ENCODE results near the gene PCYT2. TPM values are rescaled to one million over a fixed set of nuclear protein-coding genes. Genes with fewer than 3 reads are reported as not detected.

PCYT2 gene
- total RNA-seq, 2 experiments from 2014 or later = 41.6 to 44.4 TPM

DNA sequence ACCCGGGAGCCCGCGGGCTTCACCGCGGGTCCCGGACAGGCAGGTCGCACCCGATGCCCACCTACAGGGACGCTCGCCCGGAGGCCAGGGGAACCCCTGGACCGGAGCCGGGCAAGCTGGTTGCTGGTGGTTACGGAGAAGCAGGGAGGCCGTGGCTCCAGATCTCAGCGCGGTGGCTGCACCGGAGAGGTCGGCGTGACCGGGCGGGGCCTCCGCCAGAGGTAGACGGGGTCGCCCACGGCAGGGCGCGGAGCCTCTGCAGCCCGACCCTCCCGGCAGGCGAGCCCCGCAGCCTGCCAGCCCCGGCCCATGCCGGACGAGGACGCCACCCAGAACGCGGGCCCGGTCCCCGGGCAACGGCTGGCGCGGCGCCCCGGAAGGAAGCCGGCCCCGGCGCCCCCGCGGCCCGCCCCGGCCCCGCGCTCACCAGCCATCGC is 341 bp downstream of the PCYT2 start:
- no peak for DNase-seq
- Mint-ChIP-seq H3K9me3 (no peaks in the 10 kb centered on the region), H3K4me1 (peaks cover 28% of the 10 kb centered on the region)

DNA sequence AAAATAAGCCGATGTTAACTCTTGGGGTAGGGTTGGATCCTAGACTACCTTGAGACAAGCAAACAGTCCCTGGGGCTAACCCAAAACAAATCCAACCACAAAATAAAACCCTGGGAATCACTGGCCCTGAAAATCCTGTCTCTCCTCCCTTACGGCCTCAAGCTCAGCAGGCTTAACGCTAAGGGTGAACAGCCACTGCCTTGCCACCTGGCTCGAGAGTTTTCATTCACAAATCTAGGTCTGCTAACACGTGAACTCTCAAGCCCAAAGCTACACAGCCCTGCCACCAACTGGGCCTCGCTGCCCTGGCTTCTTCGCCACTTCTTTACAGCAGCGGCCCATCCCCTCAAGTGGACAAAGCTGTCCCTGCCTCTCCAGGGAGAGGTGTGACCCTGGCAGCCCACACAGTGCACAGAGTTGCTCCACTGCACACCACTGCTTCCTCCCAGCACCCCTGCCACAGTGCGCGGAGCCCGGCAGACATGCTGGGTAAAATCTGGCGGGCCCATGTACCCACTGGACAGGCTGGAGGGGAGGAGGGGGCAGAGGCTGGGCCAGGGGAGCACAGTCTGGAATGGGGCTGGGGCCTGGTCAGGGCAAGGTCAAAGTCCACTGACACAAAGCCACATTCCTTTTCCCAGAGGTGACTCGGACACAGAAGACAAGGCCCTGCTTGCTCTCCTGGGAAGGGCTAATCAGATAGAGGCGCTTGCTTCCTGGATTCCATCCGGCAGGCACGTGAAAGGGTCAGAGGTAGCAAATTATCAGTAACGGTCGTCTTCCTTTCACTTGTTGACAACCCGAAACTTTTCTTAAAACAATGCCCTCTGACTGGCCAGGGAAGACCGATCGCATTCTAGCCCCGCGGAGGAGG is 996 bp downstream of the PCYT2 start:
- H3K4me3 Mint-ChIP-seq = peak overlapping the region; percentile 88
- peaks cover 36% of the 10 kb centered on the region for H3K36me3 Mint-ChIP-seq (ENCODE audit: low read depth)
- no peak for DNase-seq
- ChIA-PET POLR2A (interaction anchor here (0.6 to 1.9 kb wide), 7 partner anchors 12 to 67 kb away, joined by 3 to 6 read pairs (median 4); partner anchors contain the start of genes ARHGDIA and MAFG), CTCF (no interaction called here)
- peak overlapping the region; percentile 70 for H3K27ac Mint-ChIP-seq
- H3K9me3 Mint-ChIP-seq = no peaks in the 10 kb centered on the region
- peaks cover 25% of the 10 kb centered on the region for H3K4me1 Mint-ChIP-seq
- H3K27me3 Mint-ChIP-seq = no peaks in the 10 kb centered on the region

More for the DNA sequence above, 341 bp downstream of the PCYT2 start:
- Mint-ChIP-seq H3K36me3 (ENCODE audit: low read depth) (peaks cover 43% of the 10 kb centered on the region), H3K27me3 (no peaks in the 10 kb centered on the region), H3K4me3 (peak overlapping the region; percentile 88), H3K27ac (no peak overlapping the region)
- CTCF ChIA-PET = no interaction called here
- POLR2A ChIA-PET = interaction anchor here (1.0 to 1.7 kb wide), 3 partner anchors 13 to 19 kb away, joined by 3 to 5 read pairs (median 4); no protein-coding TSS in a partner anchor

DNA sequence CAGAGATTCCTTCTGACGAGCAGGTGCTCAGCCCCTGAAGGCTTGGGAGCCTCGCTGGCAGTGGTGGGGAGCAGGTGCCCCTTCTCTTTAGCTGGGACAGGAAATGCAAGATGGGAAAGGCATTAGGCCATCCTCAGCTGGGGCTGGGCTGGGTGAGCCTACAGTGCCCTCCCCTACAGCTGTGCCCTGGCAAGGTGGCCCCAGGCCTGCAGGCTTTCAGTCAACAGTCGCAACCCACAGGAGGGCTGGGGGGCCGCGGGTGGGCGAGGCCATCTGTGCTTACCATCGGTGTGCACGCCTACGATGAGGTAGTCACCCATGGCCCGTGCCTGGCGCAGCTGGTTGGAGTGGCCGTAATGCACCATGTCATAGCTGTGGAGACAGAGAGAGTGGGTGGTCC is 2.0 kb downstream of the PCYT2 start:
- Mint-ChIP-seq H3K27ac (no peak overlapping the region), H3K4me1 (peaks cover 23% of the 10 kb centered on the region), H3K4me3 (no peak overlapping the region), H3K36me3 (ENCODE audit: low read depth) (peaks cover 26% of the 10 kb centered on the region), H3K27me3 (no peaks in the 10 kb centered on the region), H3K9me3 (no peaks in the 10 kb centered on the region)
- ChIA-PET POLR2A (interaction anchor here (1.0 to 1.9 kb wide), 6 partner anchors 8 to 68 kb away, joined by 3 to 6 read pairs (median 4); partner anchors contain the start of genes ANAPC11, ARHGDIA and MAFG), CTCF (no interaction called here)
- DNase-seq = no peak

DNA sequence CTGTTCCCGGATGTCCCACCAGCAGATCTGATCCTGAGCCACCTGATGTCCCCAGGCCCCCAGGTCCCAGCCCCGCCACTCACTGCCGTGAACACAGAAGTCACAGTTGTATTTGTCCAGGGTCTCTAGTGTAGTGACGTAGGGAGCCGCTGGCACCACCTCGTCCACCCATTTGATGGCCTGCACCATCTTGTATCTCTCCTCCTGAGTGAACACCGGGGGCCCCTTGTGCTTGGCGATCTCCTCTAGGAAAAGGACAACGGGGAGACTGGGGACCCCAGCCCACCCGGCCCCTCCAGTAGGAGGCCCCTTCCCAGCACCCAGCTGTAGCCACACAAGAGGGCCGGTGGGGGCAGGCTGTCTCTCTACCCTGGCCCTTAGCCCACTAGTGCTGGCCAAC is 2.4 kb downstream of the PCYT2 start:
- Mint-ChIP-seq H3K9me3 (no peaks in the 10 kb centered on the region), H3K27me3 (no peaks in the 10 kb centered on the region), H3K27ac (no peak overlapping the region), H3K4me1 (peaks cover 23% of the 10 kb centered on the region), H3K4me3 (no peak overlapping the region), H3K36me3 (ENCODE audit: low read depth) (peaks cover 23% of the 10 kb centered on the region)
- no peak for DNase-seq
- ChIA-PET CTCF (no interaction called here), POLR2A (interaction anchor here (1.0 to 1.9 kb wide), 4 partner anchors 9 to 68 kb away, joined by 4 to 6 read pairs (median 4); partner anchors contain the start of genes ANAPC11 and ARHGDIA)

DNA sequence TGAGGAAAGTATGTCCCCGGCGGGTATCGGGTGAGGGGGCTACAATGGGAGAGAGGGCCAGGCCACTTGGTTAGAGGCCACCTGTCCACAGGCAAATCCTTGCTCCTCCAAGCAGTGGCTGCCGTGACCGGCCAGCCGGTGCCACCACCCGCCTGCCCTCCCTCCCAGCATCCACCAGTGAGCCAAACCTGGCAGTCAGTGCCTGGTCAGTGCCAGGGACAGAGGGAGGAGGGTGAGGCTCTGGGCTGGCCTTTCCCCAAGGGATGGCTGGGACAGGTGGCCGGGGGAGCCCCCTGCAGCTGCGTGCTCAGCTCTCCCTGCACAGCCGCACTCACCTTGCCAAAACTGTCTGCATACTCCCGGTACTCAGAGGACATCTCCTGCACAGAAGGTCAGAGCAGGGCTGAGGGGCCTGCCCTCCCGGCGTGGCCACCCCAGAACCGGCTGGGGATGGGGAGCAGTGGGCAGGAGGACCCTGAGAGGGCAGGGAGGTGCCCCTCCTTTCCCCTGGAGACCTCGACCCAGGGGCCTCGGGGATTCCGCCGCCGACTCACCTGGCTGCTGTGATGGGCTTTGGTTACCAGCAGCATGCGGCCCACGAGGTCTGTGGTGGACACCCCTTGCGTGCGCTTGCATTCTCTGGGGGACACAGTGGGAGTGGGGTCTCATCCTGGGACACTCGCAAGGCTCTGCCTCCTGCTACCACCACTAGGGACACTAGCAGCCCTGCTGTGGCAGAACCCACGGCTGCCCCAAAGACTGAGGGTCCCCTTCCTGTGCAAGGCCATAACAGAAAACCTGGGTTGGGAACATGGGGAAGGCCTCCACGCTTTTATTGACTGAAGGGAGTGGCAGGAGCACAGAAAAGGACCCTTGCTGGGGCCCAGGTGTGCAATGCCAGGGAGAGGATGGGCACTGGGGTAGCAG is 3.7 kb downstream of the PCYT2 start:
- no peak overlapping the region for H3K27ac Mint-ChIP-seq

DNA sequence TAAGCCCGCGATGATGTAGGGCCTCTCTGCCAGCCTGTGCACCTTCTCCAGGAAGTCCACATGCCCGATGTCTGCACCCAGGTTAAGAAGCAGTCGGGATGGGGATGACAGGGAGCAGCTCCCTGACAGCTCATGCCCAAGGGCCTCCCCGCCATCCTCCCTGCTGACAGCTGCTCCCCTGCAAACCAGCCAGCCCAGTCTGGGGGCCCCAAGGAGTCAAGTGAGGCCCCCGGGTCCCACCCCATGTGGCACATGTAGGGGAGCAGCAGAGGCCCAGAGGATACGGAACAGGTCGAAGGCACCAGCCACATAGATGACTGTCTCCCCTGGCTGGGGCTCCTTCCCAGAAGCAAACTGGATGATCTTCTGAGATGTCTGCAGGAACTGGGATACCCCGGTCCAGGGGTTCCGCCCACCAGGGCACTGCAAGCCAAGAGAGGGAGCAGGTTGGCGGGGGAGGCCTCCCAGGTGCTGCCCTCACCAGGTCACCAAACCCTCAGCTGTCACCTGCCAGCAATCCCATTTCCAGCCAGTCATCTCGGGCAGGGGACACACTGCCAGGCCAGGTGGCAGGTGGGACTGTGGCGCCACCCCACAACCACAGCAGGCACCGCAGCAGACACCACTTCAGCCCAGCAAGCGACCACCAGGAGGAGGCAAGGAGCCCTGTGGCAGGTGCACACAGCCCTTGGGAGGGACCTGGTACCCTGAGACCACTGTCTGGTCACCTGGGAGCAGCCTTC is 4.6 kb downstream of the PCYT2 start:
- DNase-seq = no peak
- Mint-ChIP-seq H3K4me1 (peaks cover 15% of the 10 kb centered on the region), H3K36me3 (ENCODE audit: low read depth) (peaks cover 7% of the 10 kb centered on the region), H3K4me3 (no peak overlapping the region), H3K27me3 (peaks cover 2% of the 10 kb centered on the region), H3K9me3 (no peaks in the 10 kb centered on the region), H3K27ac (no peak overlapping the region)
- ChIA-PET CTCF (no interaction called here), POLR2A (interaction anchor here (2.0 kb wide), 1 partner anchor 15 kb away, joined by 5 read pairs; the partner anchor contains the start of genes ALYREF and ANAPC11)

More for the DNA sequence above, 3.7 kb downstream of the PCYT2 start:
- POLR2A ChIA-PET = no interaction called here
- Mint-ChIP-seq H3K4me3 (no peak overlapping the region), H3K4me1 (peaks cover 17% of the 10 kb centered on the region), H3K27me3 (peaks cover 2% of the 10 kb centered on the region), H3K9me3 (no peaks in the 10 kb centered on the region), H3K36me3 (ENCODE audit: low read depth) (peaks cover 10% of the 10 kb centered on the region)
- CTCF ChIA-PET = no interaction called here
- DNase-seq = no peak

DNA sequence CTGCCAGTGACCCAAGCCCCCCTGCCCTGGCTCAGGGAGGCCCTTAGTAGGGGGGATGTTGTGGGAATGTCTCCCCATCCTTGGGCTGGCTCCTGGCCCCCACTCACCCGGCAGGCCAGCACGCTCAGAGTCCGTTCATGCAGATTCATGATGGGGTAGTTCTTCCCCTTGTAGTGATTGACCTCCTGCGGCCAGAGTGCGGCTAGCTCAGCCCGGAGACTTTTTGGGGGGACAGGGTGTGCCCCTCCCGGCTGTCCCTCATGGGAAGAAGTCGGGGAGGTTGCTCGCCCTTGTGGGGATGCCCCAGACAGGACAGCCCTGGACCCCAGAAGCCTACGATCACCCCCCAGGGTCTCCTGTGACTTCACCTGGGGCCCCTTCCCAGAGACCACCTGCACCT is 5.2 kb downstream of the PCYT2 start:
- CTCF ChIA-PET = no interaction called here
- DNase-seq = no peak
- H3K27me3 Mint-ChIP-seq = peaks cover 6% of the 10 kb centered on the region
- POLR2A ChIA-PET = interaction anchor here (2.0 kb wide), 1 partner anchor 14 kb away, joined by 5 read pairs; the partner anchor contains the start of genes ALYREF and ANAPC11
- no peak overlapping the region for H3K27ac Mint-ChIP-seq
- no peaks in the 10 kb centered on the region for H3K9me3 Mint-ChIP-seq
- peaks cover 18% of the 10 kb centered on the region for H3K4me1 Mint-ChIP-seq
- H3K36me3 Mint-ChIP-seq (ENCODE audit: low read depth) = peaks cover 9% of the 10 kb centered on the region
- no peak overlapping the region for H3K4me3 Mint-ChIP-seq

DNA sequence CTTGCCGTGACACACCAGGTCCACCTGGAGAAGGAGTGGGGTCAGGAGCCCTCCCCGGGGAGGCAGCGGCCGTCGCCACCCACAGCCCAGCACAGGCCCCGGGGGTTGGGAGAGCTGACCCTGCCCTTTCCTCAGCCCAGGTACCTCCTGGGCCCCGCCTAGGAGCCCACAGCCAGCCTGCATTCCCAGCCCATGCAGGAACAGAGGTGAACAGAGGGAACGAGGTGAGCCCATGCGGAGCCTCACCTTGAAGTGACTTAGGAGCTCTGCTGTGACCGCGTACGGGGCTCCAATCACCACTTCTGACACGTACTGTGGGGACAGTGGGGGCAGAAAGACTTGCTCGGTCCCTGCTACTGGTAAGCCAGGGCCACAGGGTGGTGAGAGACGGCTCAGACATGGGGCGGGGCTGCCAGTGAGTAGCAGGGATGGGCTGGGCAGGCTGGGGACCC is 5.7 kb downstream of the PCYT2 start:
- no peaks in the 10 kb centered on the region for H3K9me3 Mint-ChIP-seq
- POLR2A ChIA-PET = interaction anchor here (2.0 kb wide), 1 partner anchor 13 kb away, joined by 5 read pairs; the partner anchor contains the start of genes ALYREF and ANAPC11
- no peak overlapping the region for H3K4me3 Mint-ChIP-seq
- H3K4me1 Mint-ChIP-seq = peaks cover 18% of the 10 kb centered on the region
- peaks cover 9% of the 10 kb centered on the region for H3K27me3 Mint-ChIP-seq
- no peak for DNase-seq
- H3K36me3 Mint-ChIP-seq (ENCODE audit: low read depth) = peaks cover 12% of the 10 kb centered on the region
- H3K27ac Mint-ChIP-seq = no peak overlapping the region
- CTCF ChIA-PET = no interaction called here

DNA sequence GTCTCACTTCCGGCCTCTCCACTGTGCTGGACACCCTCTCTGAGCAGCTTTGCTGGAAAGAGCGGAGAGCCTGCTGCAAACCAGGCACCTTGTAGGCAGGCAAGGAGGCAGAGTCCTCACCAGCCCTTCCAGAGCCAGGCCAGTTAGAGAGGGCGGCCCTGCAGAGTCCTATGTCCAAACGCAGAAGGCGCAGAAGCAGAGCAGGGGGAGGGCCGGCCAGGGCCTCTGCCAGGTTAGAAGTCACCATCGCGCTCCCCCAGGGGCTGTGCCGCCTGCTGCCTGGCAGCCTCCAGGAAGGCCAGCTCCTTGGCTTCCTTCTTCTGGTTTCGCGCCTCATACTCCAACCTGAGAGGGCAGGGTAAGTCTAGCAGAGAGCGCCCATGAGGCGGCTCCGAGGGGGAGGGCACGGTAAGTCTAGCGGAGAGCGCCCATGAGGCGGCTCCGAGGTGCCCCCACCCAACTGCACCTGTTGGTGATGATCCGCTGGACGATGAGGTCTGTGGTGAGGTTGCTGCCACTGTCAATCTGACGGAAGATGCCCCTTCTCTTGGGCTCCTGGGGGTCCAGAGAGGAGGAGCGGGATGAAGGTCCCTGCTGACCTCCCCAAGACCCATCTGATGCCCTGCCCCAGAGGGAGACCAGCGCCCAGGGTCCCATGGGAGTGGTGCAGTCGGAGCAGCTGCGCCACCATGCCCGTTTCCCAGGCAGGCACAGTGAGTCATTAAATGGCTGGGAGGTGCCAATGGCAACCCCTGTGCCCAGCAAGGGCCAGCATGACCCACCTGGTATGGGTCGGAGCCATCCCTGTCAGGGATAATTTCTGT is 6.4 kb downstream of the PCYT2 start:
- Mint-ChIP-seq H3K4me1 (peaks cover 12% of the 10 kb centered on the region), H3K4me3 (no peak overlapping the region), H3K36me3 (ENCODE audit: low read depth) (peaks cover 17% of the 10 kb centered on the region), H3K9me3 (no peaks in the 10 kb centered on the region), H3K27ac (no peak overlapping the region), H3K27me3 (peaks cover 9% of the 10 kb centered on the region)
- no peak for DNase-seq
- ChIA-PET POLR2A (interaction anchor here (1.5 to 2.0 kb wide), 2 partner anchors 13 to 34 kb away, joined by 4 to 5 read pairs; partner anchors contain the start of genes ALYREF, ANAPC11 and ARHGDIA), CTCF (no interaction called here)

DNA sequence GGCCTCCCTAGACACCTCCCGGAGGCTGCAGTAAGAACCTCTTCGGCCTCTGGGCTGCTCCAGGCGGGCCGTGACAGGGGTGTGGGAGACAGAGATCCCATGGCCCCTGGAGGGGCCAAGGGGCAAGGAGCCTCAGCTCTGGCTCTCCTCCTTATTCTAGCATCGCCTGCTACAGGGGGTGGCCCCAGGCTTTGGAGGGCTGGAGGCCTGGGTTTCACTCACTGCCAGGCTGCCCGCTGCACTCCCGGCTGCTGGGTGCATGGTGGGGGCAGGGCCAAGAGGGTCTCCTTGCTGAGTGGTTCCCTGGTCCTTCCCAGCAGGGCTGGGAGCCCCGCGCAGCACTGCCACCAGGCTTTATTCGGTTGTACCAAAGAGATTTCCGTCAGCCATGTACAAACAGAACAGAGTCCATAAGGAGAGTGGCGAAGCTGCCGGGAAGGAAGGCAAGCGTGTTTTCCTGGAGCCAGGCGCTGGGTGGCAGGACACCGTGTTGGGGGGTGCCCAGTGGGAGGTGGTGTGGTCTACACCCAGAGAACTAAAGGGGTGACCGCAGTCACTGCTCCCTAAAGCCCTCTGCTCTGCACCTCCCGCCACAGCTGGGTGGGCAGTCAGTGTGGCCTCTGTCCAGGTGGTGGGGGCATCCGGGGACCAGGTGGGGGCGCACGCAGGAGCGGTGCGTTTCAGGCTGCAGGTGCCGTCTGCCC is 7.2 kb downstream of the PCYT2 start:
- DNase-seq = no peak
- ChIA-PET CTCF (no interaction called here), POLR2A (interaction anchor here (1.5 kb wide), 1 partner anchor 33 kb away, joined by 4 read pairs; the partner anchor contains the start of gene ARHGDIA)
- H3K36me3 Mint-ChIP-seq (ENCODE audit: low read depth) = peaks cover 18% of the 10 kb centered on the region
- peaks cover 9% of the 10 kb centered on the region for H3K4me1 Mint-ChIP-seq
- H3K4me3 Mint-ChIP-seq = no peak overlapping the region
- H3K9me3 Mint-ChIP-seq = no peaks in the 10 kb centered on the region
- peaks cover 9% of the 10 kb centered on the region for H3K27me3 Mint-ChIP-seq
- H3K27ac Mint-ChIP-seq = no peak overlapping the region

DNA sequence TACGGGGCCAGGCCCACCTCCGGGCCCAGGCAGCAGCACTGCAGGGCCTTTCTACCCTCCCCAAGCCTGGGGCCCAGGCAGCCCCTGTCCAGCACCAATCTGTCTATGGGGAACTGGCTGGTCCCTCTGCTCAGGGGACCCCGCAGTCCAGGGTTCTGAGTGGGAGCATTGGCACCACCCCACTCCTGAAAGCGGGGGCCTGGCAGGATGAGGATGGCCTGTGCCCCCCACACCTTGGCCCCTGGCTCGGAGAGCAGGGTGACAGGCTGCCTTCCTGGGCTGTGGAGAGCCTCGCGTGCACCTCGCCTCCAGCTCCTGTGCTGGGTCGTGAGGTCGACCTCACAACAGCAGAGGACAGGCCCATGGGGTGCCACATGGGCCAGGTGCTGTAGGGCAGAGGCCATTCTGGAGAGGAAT is 7.8 kb downstream of the PCYT2 start:
- peaks cover 7% of the 10 kb centered on the region for H3K4me1 Mint-ChIP-seq
- peaks cover 13% of the 10 kb centered on the region for H3K36me3 Mint-ChIP-seq (ENCODE audit: low read depth)
- no peak for DNase-seq
- H3K4me3 Mint-ChIP-seq = no peak overlapping the region
- no peak overlapping the region for H3K27ac Mint-ChIP-seq
- peaks cover 9% of the 10 kb centered on the region for H3K27me3 Mint-ChIP-seq
- ChIA-PET POLR2A (interaction anchor here (1.5 kb wide), 2 partner anchors 14 to 33 kb away, joined by 4 to 6 read pairs; partner anchors contain the start of genes ARHGDIA and SIRT7), CTCF (no interaction called here)
- no peaks in the 10 kb centered on the region for H3K9me3 Mint-ChIP-seq
